Osteoblast (primary cell): Measurements from ENCODE around the gene BCL11B. TPM values are rescaled to one million over a fixed set of nuclear protein-coding genes. Genes with fewer than 3 reads are reported as not detected.
A peak's percentile ranks its signal among the peaks of the same experiment; 100 is the strongest.

Experiments used
- DNase-seq: peaks from one replicate; pipeline ENCODE4 v3.0.0; 2011; ENCODE audit warnings: low spot score, mixed read lengths; ENCODE audit not compliant: insufficient read length; ENCODE audit errors: missing footprints
- H2AFZ ChIP-seq: 2 replicates; pipeline ENCODE4 v1.6.0; 2011; ENCODE audit warnings: mild to moderate bottlenecking, low read length
- H3K27ac ChIP-seq: 2 replicates; pipeline ENCODE4 v1.5.1; 2011; ENCODE audit warnings: mild to moderate bottlenecking, low read depth, low read length, moderate library complexity
- H3K27me3 ChIP-seq: 2 replicates; pipeline ENCODE4 v1.6.0; 2012; ENCODE audit warnings: mild to moderate bottlenecking, control low read depth, inconsistent platforms, low read length, moderate library complexity; ENCODE audit not compliant: insufficient read depth
- H3K36me3 ChIP-seq: 2 replicates; pipeline ENCODE4 v1.5.1; 2011; ENCODE audit warnings: mild to moderate bottlenecking, low read length, control low read depth, moderate library complexity; ENCODE audit not compliant: insufficient read depth
- H3K4me1 ChIP-seq: 2 replicates; pipeline ENCODE4 v1.5.1; 2011; ENCODE audit warnings: mild to moderate bottlenecking, low read length, control low read depth, moderate library complexity; ENCODE audit not compliant: insufficient read depth
- H3K4me2 ChIP-seq: 2 replicates; pipeline ENCODE4 v1.6.0; 2011; ENCODE audit warnings: mild to moderate bottlenecking, low read length; ENCODE audit not compliant: insufficient read depth
- H3K4me3 ChIP-seq: fragments of 200-600 bp; sonication (generic); 3 replicates; pipeline ENCODE4 v1.5.1; 2012; ENCODE audit warnings: mild to moderate bottlenecking, low read length, inconsistent platforms; ENCODE audit not compliant: insufficient read depth
- H3K79me2 ChIP-seq: 2 replicates; pipeline ENCODE4 v1.6.0; 2012; ENCODE audit warnings: mild to moderate bottlenecking, low read length, control low read depth, inconsistent platforms; ENCODE audit not compliant: insufficient read depth
- H3K9me3 ChIP-seq: 2 replicates; pipeline ENCODE4 v1.5.1; 2011; ENCODE audit warnings: low read depth, low read length, control low read depth
- H4K20me1 ChIP-seq: 2 replicates; pipeline ENCODE4 v1.6.0; 2012; ENCODE audit warnings: mild to moderate bottlenecking, low read length, control low read depth; ENCODE audit not compliant: insufficient read depth
- CTCF ChIP-seq: IDR thresholded peaks from 2 replicates; pipeline ENCODE4 v1.5.1; 2011; ENCODE audit warnings: mild to moderate bottlenecking, low read depth, low read length, moderate library complexity; ENCODE audit errors: extremely low read depth
- total RNA-seq: library from RNA; depleted of rRNA; stranded (reverse); fragments of >200 nt; gene quantifications from 2 replicates; pipeline ENCODE4 v1.2.3, GENCODE V29; 2012

The BCL11B gene
- total RNA-seq, 1 donor: 0.36 TPM

DNA sequence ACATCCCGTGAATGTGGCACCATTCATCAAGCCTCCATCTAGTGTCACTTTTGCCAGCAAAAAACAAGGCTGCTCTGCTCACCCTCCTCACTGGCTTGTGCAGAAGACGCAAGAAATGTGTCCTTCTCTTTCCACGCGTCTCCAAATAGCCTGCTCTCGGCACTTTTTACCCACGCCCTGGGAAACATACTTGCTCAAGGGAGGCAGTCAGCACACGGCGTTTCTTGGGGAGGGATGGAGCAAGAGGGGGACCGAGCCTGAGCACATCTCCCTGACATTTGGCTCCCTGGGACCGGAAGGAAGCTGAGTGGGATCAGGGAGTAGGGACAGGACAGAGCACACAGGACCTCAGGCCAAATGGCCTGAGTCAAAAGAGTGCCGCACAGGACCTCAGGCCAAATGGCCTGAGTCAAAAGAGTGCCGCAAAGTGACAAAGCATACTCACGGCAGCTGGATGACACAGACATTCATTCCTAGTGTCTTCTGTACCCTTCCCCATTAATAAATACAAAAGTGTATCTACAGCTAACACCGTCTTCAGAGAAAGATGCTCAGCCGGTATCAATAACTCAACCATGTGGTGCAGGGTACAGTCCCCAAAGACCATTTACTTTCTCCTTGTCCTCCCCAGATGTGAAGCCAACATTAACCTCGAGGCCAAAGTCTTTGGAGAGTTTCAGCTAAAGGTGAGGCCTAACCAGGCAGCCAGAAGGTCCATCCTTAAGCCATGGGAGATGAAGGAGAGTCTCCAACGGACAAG is 7.1 kb downstream of the BCL11B start:
- no peak for TF ChIP-seq CTCF
- Histone ChIP-seq H3K36me3 (no peaks in the 10 kb centered on the region), H3K4me3 (no peak overlapping the region), H3K27ac (no peak overlapping the region), H2AFZ (no peak overlapping the region), H3K9me3 (no peaks in the 10 kb centered on the region), H4K20me1 (no peaks in the 10 kb centered on the region), H3K79me2 (no peaks in the 10 kb centered on the region), H3K4me1 (no peaks in the 10 kb centered on the region), H3K4me2 (no peak overlapping the region), H3K27me3 (peaks cover 21% of the 10 kb centered on the region)
- peak; percentile 85 for DNase-seq

DNA sequence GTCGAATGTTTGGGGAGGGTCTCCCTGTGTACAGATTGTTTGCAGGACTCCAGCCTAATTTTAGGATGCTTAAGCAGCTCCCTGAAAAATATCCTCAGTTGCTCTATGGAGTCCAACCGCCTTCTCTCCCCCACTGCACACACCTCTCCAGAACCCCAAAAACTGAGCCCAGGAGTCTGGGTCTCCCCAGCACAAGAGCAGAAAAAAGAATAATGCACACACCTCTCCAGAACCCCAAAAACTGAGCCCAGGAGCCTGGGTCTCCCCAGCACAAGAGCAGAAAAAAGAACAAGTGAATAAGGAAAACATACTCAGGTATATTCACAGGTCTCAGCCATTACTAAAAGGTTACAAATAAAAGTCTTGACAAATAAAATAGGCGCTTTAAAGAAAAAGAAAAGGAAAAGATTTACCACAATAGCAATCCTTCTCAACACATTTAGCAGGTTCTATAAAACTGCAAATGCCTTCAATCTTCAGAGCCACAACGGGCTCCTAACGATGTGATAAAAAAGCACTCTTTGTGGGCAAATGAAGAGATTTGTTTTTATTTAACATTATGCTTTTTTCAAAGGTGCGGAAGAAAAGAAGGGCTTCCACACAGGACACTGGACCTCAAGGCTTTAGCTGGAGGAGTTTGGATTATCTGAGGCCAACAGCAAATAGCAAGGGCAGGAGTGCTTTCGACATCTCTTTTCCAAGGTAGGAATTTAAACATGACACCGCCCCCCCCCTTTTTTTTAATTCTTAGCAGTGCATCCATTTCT is 8.2 kb downstream of the BCL11B start:
- H3K4me3 ChIP-seq: no peak overlapping the region
- H3K27ac ChIP-seq: no peak overlapping the region
- no peak overlapping the region for H3K4me2 ChIP-seq
- peaks cover 12% of the 10 kb centered on the region for H3K27me3 ChIP-seq
- no peaks in the 10 kb centered on the region for H3K79me2 ChIP-seq
- no peak for TF ChIP-seq CTCF
- no peaks in the 10 kb centered on the region for H3K9me3 ChIP-seq
- no peaks in the 10 kb centered on the region for H3K4me1 ChIP-seq
- H3K36me3 ChIP-seq: no peaks in the 10 kb centered on the region
- peak; percentile 76 for DNase-seq
- no peak overlapping the region for H2AFZ ChIP-seq
- H4K20me1 ChIP-seq: no peaks in the 10 kb centered on the region

- Histone ChIP-seq H3K4me2 (no peak overlapping the region), H3K79me2 (no peaks in the 10 kb centered on the region), H3K4me3 (no peak overlapping the region), H3K27me3 (peaks cover 5% of the 10 kb centered on the region), H3K36me3 (no peaks in the 10 kb centered on the region), H4K20me1 (no peaks in the 10 kb centered on the region), H2AFZ (no peak overlapping the region), H3K9me3 (no peaks in the 10 kb centered on the region), H3K27ac (no peak overlapping the region), H3K4me1 (no peaks in the 10 kb centered on the region)
- DNase-seq: peak; percentile 71
- no peak for TF ChIP-seq CTCF
Measured at GRCh38 chr14:99262977-99263448, 9.0 kb downstream of the BCL11B start.
